Measurements from ENCODE around the gene SUPT5H. TPM values are rescaled to one million over a fixed set of nuclear protein-coding genes. Genes with fewer than 3 reads are reported as not detected.

The SUPT5H gene
- total and polyA plus RNA-seq, 2 of the 8 experiments (the other 6 are each of a cell fraction or from before 2014, with no cell fraction given), result 77.8 to 111 TPM

DNA sequence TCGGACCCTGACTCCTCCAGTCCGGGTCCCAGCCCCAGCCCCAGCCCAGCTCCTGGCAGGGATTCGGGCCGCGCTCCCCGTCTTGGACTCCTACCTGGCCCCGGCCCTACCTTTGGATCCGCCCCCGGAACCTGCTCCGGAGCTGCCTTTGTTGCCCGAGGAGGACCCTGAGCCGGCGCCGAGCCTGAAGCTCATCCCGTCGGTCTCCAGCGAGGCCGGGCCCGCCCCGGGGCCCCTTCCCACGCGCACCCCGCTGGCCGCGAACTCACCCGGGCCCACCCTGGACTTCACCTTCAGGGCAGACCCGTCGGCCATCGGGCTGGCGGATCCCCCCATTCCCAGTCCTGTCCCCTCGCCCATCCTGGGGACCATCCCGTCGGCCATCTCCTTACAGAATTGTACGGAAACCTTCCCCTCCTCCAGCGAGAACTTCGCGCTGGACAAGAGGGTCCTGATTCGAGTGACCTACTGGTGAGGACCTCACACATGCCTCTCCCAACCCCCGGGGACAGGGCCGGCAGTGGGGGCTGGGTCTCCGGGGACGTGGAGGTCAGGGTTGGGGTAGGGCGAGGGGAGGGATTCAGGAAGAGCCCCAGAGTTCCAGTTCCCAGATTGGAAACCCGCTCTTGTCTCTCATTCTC lies 70.3 kb downstream of the SUPT5H start (continued):
- TF ChIP-seq MAFK (IDR thresholded peaks at IDR 0.05; ENCODE audit: low read depth, low read length) (no peak), GTF2F1 (IDR thresholded peaks at IDR 0.05; ENCODE audit: borderline replicate concordance, low read depth, low read length) (no peak), EP300 (IDR thresholded peaks at IDR 0.05; ENCODE audit: borderline replicate concordance in 1 of 2, low read depth in 2 of 2, low read length in 2 of 2) (no peak), SIX5 (IDR thresholded peaks at IDR 0.05; ENCODE audit: low read depth, low read length) (no peak), KDM4A (IDR thresholded peaks at IDR 0.05; ENCODE audit: low read depth, low read length, severe bottlenecking) (peak; percentile 81), TBP (IDR thresholded peaks at IDR 0.05; ENCODE audit: low read depth, low read length) (0 out of 2 replicates have a peak, but pooled peaks have one; percentile 6), PHF8 (conservative IDR thresholded peaks at IDR 0.05; ENCODE audit: low read depth, low read length) (0 out of 2 replicates have a peak, but pooled peaks have one; percentile 25), RFX5 (IDR thresholded peaks at IDR 0.05; ENCODE audit: borderline replicate concordance, low read depth, low read length) (no peak), SUZ12 (IDR thresholded peaks at IDR 0.05; ENCODE audit: low read length) (no peak), CBX8 (IDR thresholded peaks at IDR 0.05; ENCODE audit: borderline replicate concordance, low read depth, low read length) (no peak), JUN (IDR thresholded peaks at IDR 0.05; ENCODE audit: low read depth, low read length) (no peak), CBX5 (IDR thresholded peaks at IDR 0.05; ENCODE audit: low read depth, low read length) (no peak), HDAC2 (IDR thresholded peaks at IDR 0.05; ENCODE audit: borderline replicate concordance in 1 of 2, low read depth in 2 of 2, low read length in 2 of 2) (no peak), BRCA1 (IDR thresholded peaks at IDR 0.05; ENCODE audit: low read depth, low read length) (no peak)
- TF ChIP-seq, protein P1, sequence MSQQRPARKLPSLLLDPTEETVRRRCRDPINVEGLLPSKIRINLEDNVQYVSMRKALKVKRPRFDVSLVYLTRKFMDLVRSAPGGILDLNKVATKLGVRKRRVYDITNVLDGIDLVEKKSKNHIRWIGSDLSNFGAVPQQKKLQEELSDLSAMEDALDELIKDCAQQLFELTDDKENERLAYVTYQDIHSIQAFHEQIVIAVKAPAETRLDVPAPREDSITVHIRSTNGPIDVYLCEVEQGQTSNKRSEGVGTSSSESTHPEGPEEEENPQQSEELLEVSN (IDR thresholded peaks at IDR 0.05), result no peak
- TF ChIP-seq, protein P2, sequence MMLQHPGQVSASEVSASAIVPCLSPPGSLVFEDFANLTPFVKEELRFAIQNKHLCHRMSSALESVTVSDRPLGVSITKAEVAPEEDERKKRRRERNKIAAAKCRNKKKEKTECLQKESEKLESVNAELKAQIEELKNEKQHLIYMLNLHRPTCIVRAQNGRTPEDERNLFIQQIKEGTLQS (IDR thresholded peaks at IDR 0.05; ENCODE audit: insufficient read depth, low read depth, low read length), result no peak
- TF ChIP-seq, protein P3, sequence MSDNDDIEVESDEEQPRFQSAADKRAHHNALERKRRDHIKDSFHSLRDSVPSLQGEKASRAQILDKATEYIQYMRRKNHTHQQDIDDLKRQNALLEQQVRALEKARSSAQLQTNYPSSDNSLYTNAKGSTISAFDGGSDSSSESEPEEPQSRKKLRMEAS (IDR thresholded peaks at IDR 0.05), result no peak

Measured in H1 (cell line).